HFF-Myc (cell line): ENCODE data around the gene EYA3.

Source experiments
- DNase-seq: peaks from one replicate; pipeline ENCODE4 v3.0.0-alpha.2; 2011; ENCODE audit warnings: low read depth; ENCODE audit errors: extremely low read depth
- H3K4me3 ChIP-seq: replicated peaks from 2 replicates; pipeline ENCODE4 v1.5.1; 2011; ENCODE audit warnings: low read depth, mild to moderate bottlenecking, control low read depth, low read length
- TF ChIP-seq, protein P1 (sequence below): IDR thresholded peaks from 2 replicates; pipeline ENCODE4 v1.5.1; 2012; ENCODE audit warnings: mild to moderate bottlenecking, low read depth, low read length, control low read depth; ENCODE audit errors: missing control alignments

EYA3 gene

DNA sequence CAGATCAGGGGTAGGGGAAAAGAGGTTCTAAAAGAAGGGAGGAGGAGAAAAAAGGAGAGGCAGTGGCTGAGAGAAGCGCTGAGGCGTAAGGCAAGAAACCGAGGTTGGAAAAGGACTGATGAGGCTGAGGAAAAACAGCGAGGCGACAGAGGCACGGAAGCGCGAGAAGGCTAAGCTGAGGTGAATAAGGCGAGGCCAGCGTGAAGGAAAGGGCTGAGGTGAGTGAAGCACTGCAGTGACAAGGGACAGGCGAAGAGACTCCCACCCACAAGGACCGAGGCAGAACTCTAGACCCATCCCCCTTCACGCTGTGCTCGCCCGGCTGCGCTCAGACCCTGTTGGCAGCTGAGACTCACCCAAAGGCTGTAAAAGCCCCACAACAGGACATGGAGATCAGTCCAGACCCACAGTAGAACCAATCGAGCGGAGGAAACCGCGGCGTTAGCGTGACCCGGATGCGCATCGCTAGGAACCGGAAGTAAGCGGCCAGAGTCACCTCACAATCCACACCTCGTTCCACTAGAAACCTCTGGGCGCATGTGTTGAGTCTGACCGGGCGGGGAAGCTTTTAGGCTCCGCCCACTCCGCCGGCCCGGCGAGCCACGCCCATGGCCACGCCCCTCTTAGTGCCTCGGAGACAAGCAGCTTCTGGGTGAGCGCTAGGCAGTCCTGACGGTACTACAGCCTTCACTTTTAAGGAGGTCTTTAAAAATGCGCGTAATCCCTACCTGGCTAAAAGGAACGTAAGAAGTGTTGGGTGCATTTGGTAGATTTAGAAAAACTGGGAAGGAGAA is at the start of gene EYA3:
EYA3 (minus strand) TSS at position 443 of the 794 bp plus-strand sequence. CDS start 30,584 bp downstream, outside the sequence.
- TF ChIP-seq, protein P1, sequence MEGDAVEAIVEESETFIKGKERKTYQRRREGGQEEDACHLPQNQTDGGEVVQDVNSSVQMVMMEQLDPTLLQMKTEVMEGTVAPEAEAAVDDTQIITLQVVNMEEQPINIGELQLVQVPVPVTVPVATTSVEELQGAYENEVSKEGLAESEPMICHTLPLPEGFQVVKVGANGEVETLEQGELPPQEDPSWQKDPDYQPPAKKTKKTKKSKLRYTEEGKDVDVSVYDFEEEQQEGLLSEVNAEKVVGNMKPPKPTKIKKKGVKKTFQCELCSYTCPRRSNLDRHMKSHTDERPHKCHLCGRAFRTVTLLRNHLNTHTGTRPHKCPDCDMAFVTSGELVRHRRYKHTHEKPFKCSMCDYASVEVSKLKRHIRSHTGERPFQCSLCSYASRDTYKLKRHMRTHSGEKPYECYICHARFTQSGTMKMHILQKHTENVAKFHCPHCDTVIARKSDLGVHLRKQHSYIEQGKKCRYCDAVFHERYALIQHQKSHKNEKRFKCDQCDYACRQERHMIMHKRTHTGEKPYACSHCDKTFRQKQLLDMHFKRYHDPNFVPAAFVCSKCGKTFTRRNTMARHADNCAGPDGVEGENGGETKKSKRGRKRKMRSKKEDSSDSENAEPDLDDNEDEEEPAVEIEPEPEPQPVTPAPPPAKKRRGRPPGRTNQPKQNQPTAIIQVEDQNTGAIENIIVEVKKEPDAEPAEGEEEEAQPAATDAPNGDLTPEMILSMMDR, result no peak
- peak; percentile 96 for DNase-seq

DNA sequence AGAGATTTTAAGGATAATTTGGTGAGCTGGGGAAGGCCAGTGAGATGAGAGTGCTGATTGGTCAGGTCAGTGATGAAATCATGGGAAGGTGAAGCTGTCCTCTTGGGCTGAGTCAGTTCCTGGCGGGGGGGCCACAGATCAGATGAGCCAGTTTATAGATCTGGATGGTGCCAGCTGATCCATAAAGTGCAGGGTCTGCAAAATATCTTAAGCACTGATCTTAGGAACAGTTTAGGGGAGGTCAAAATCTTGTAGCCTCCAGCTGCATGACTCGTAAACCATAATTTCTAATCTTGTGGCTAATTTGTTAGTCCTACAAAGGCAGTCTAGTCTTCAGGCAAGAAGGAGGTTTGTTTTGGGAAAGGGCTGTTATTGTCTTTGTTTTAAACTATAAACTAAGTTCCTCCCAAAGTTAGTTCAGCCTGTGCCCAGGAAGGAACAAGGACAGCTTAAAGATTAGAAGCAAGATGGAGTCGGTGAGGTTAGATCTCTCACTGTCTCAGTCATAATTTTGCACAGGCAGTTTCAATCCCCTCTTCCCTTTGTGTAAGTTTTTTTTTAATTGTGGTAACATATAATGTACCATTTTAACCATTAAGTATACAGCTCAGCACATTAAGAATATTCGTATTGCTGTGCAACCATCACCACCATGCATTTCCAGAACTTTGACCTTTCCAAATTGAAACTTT is 48.7 kb upstream of the EYA3 start:
- TF ChIP-seq, protein P1, result no peak
- DNase-seq, result no peak
- H3K4me3 ChIP-seq, result no peak overlapping the region

More for the DNA sequence above, at the start of gene EYA3:
- H3K4me3 ChIP-seq, result peak within 1 kb of the TSS; percentile 72

GRCh38 chr1:28136169-28136921 is 47.9 kb upstream of the EYA3 start:
- TF ChIP-seq, protein P1, result no peak
- no peak for DNase-seq
- no peak overlapping the region for H3K4me3 ChIP-seq

- TF ChIP-seq, protein P1, result no peak
- H3K4me3 ChIP-seq, result no peak overlapping the region
- DNase-seq, result no peak
Measured at GRCh38 chr1:28135371-28136168, 47.2 kb upstream of the EYA3 start.

- no peak overlapping the region for H3K4me3 ChIP-seq
- no peak for DNase-seq
- TF ChIP-seq, protein P1, result no peak
Measured at GRCh38 chr1:28134651-28135207, 46.3 kb upstream of the EYA3 start.
